Activated CD4-positive, alpha-beta T cell treated with anti-CD3 and anti-CD28 coated beads for 36 hours (primary cell): ENCODE data around the gene SLC19A1. TPM values are rescaled to one million over a fixed set of nuclear protein-coding genes. Genes with fewer than 3 reads are reported as not detected.
"Not testable (repeated sequence)": the region's sequence is repeated elsewhere in the genome, so short reads cannot be mapped to it uniquely, and the experiment has no call there.

Experiments used
- ATAC-seq: fragments of 200-7000 bp; cut with Tn5 transposase; one replicate; pipeline ENCODE4 v1.10.0; 2021; ENCODE audit warnings: mild to moderate bottlenecking, moderate library complexity
- CTCF ChIA-PET: fragments of 350-600 bp; sonication (Branson Sonifier 250); formaldehyde crosslinking; loops from one replicate; lab custom pipeline; 2021; ENCODE audit warnings: antibody characterized with exemption; lab: Charles Lee
- POLR2A ChIA-PET: fragments of 350-600 bp; sonication (Branson Sonifier 250); formaldehyde crosslinking; loops from one replicate; lab custom pipeline; 2021; ENCODE audit warnings: antibody characterized with exemption, inconsistent platforms; lab: Charles Lee
- DNase-seq: peaks from one replicate; pipeline ENCODE4 v3.0.0-alpha.2; 2020
- H3K27ac Mint-ChIP-seq: one replicate; pipeline ENCODE4 v1.8.0; 2021; ENCODE audit warnings: mixed read lengths
- H3K27me3 Mint-ChIP-seq: one replicate; pipeline ENCODE4 v1.8.0; 2021; ENCODE audit warnings: mixed read lengths
- H3K36me3 Mint-ChIP-seq: one replicate; pipeline ENCODE4 v1.8.0; 2021; ENCODE audit warnings: low read depth, mixed read lengths
- H3K4me1 Mint-ChIP-seq: one replicate; pipeline ENCODE4 v1.8.0; 2021; ENCODE audit warnings: mixed read lengths
- H3K4me3 Mint-ChIP-seq: one replicate; pipeline ENCODE4 v1.8.0; 2021; ENCODE audit warnings: mild to moderate bottlenecking, moderate library complexity, mixed read lengths
- H3K9me3 Mint-ChIP-seq: one replicate; pipeline ENCODE4 v1.8.0; 2021; ENCODE audit warnings: low read depth, mixed read lengths
- intact Hi-C, 2 experiments: fragments of 100-400 bp; cut with DNase I in 1 of 2; cut with micrococcal nuclease in 1 of 2; formaldehyde crosslinking; loops; one replicate each; pipeline versions ENCODE4 v1.14.2 to v1.15.1; 2022 to 2024; cut with DNase I, micrococcal nuclease
- total RNA-seq, 2 experiments: library from RNA; stranded (reverse); gene quantifications; one replicate each; pipeline ENCODE4 v1.2.3, GENCODE V29; 2021

Gene SLC19A1
- total RNA-seq, 2 experiments from 2014 or later = 46.1 to 50.0 TPM

GRCh38 chr21:45506241-45506817 lies 35.9 kb downstream of the SLC19A1 start:
- no peaks in the 10 kb centered on the region for H3K27me3 Mint-ChIP-seq
- CTCF ChIA-PET = interaction anchor here (0.7 kb wide), 1 partner anchor 414 kb away, joined by 3 read pairs; no protein-coding TSS in a partner anchor
- POLR2A ChIA-PET = no interaction called here
- H3K9me3 Mint-ChIP-seq = no peaks in the 10 kb centered on the region
- no peaks in the 10 kb centered on the region for H3K4me1 Mint-ChIP-seq
- no peak for DNase-seq
- no peak for ATAC-seq
- no peak overlapping the region for H3K4me3 Mint-ChIP-seq
- no peak overlapping the region for H3K27ac Mint-ChIP-seq
- H3K36me3 Mint-ChIP-seq = no peaks in the 10 kb centered on the region
- intact Hi-C loops = no loop called here

GRCh38 chr21:45505416-45506021 lies 36.7 kb downstream of the SLC19A1 start:
- POLR2A ChIA-PET = no interaction called here
- H3K36me3 Mint-ChIP-seq = no peaks in the 10 kb centered on the region
- H3K27ac Mint-ChIP-seq = no peak overlapping the region
- intact Hi-C loops = no loop called here
- DNase-seq = no peak
- no peak for ATAC-seq
- H3K4me3 Mint-ChIP-seq = no peak overlapping the region
- H3K27me3 Mint-ChIP-seq = no peaks in the 10 kb centered on the region
- CTCF ChIA-PET = interaction anchor here (0.6 to 0.7 kb wide), 2 partner anchors 22 to 415 kb away, joined by 3 read pairs; no protein-coding TSS in a partner anchor
- no peaks in the 10 kb centered on the region for H3K9me3 Mint-ChIP-seq
- no peaks in the 10 kb centered on the region for H3K4me1 Mint-ChIP-seq

GRCh38 chr21:45504516-45505415 lies 37.5 kb downstream of the SLC19A1 start:
- DNase-seq = no peak
- ChIA-PET POLR2A (no interaction called here), CTCF (interaction anchor here (0.6 kb wide), 1 partner anchor 22 kb away, joined by 3 read pairs; no protein-coding TSS in a partner anchor)
- intact Hi-C loops = no loop called here
- ATAC-seq = no peak
- H3K9me3 Mint-ChIP-seq = no peaks in the 10 kb centered on the region
- no peaks in the 10 kb centered on the region for H3K36me3 Mint-ChIP-seq
- H3K27me3 Mint-ChIP-seq = no peaks in the 10 kb centered on the region
- H3K4me1 Mint-ChIP-seq = no peaks in the 10 kb centered on the region
- H3K27ac Mint-ChIP-seq = no peak overlapping the region
- no peak overlapping the region for H3K4me3 Mint-ChIP-seq

GRCh38 chr21:45504021-45504515 lies 38.2 kb downstream of the SLC19A1 start:
- Mint-ChIP-seq H3K27ac (no peak overlapping the region), H3K4me3 (no peak overlapping the region), H3K9me3 (no peaks in the 10 kb centered on the region), H3K4me1 (no peaks in the 10 kb centered on the region), H3K36me3 (no peaks in the 10 kb centered on the region), H3K27me3 (no peaks in the 10 kb centered on the region)
- DNase-seq = no peak
- ChIA-PET CTCF (no interaction called here), POLR2A (no interaction called here)
- intact Hi-C loops = no loop called here
- ATAC-seq = no peak

GRCh38 chr21:45503226-45503625 lies 39.0 kb downstream of the SLC19A1 start:
- H3K4me3 Mint-ChIP-seq, ATAC-seq, H3K36me3 Mint-ChIP-seq, POLR2A ChIA-PET, CTCF ChIA-PET, intact Hi-C loops, H3K27ac Mint-ChIP-seq, H3K27me3 Mint-ChIP-seq, H3K4me1 Mint-ChIP-seq, H3K9me3 Mint-ChIP-seq, DNase-seq: not testable (repeated sequence)

- no peaks in the 10 kb centered on the region for H3K4me1 Mint-ChIP-seq
- DNase-seq (no peak), ATAC-seq (no peak)
- no peak overlapping the region for H3K4me3 Mint-ChIP-seq
- no peaks in the 10 kb centered on the region for H3K9me3 Mint-ChIP-seq
- intact Hi-C loops = no loop called here
- POLR2A ChIA-PET = no interaction called here
- H3K27me3 Mint-ChIP-seq = no peaks in the 10 kb centered on the region
- H3K27ac Mint-ChIP-seq = no peak overlapping the region
- CTCF ChIA-PET = no interaction called here
- H3K36me3 Mint-ChIP-seq = no peaks in the 10 kb centered on the region
Measured at GRCh38 chr21:45502600-45502999, 39.6 kb downstream of the SLC19A1 start.

- ATAC-seq (no peak), DNase-seq (no peak)
- Mint-ChIP-seq H3K4me1 (no peaks in the 10 kb centered on the region), H3K9me3 (no peaks in the 10 kb centered on the region), H3K36me3 (no peaks in the 10 kb centered on the region), H3K4me3 (no peak overlapping the region), H3K27ac (no peak overlapping the region), H3K27me3 (no peaks in the 10 kb centered on the region)
- intact Hi-C loops = no loop called here
- ChIA-PET POLR2A (no interaction called here), CTCF (no interaction called here)
Measured at GRCh38 chr21:45502006-45502345, 40.3 kb downstream of the SLC19A1 start.

GRCh38 chr21:45501081-45502005 lies 40.9 kb downstream of the SLC19A1 start:
- POLR2A ChIA-PET, DNase-seq, H3K36me3 Mint-ChIP-seq, H3K27ac Mint-ChIP-seq, CTCF ChIA-PET, H3K9me3 Mint-ChIP-seq, ATAC-seq, H3K4me1 Mint-ChIP-seq, H3K4me3 Mint-ChIP-seq, H3K27me3 Mint-ChIP-seq, intact Hi-C loops: not testable (repeated sequence)

- Mint-ChIP-seq H3K4me1 (no peaks in the 10 kb centered on the region), H3K4me3 (no peak overlapping the region), H3K9me3 (no peaks in the 10 kb centered on the region), H3K27ac (no peak overlapping the region), H3K36me3 (no peaks in the 10 kb centered on the region), H3K27me3 (no peaks in the 10 kb centered on the region)
- intact Hi-C loops = no loop called here
- DNase-seq = no peak
- ATAC-seq = no peak
- ChIA-PET POLR2A (no interaction called here), CTCF (no interaction called here)
Measured at GRCh38 chr21:45499970-45500577, 42.2 kb downstream of the SLC19A1 start.

- no peaks in the 10 kb centered on the region for H3K4me1 Mint-ChIP-seq
- H3K36me3 Mint-ChIP-seq = no peaks in the 10 kb centered on the region
- ChIA-PET CTCF (no interaction called here), POLR2A (no interaction called here)
- ATAC-seq = no peak
- intact Hi-C loops = no loop called here
- H3K4me3 Mint-ChIP-seq = no peak overlapping the region
- no peaks in the 10 kb centered on the region for H3K27me3 Mint-ChIP-seq
- no peaks in the 10 kb centered on the region for H3K9me3 Mint-ChIP-seq
- H3K27ac Mint-ChIP-seq = no peak overlapping the region
- DNase-seq = no peak
Measured at GRCh38 chr21:45499201-45499750, 43.0 kb downstream of the SLC19A1 start.
